WTC11 (cell line): Measurements from ENCODE around the gene TST.

ENCODE experiments used
- FOXK1 ChIP-seq: sonication (generic); formaldehyde crosslinking; IDR thresholded peaks from 2 replicates; pipeline ENCODE4 v1.8.0; 2022; ENCODE audit warnings: mild to moderate bottlenecking, moderate library complexity, missing genetic modification reagents
- MAX ChIP-seq: sonication (generic); formaldehyde crosslinking; IDR thresholded peaks from 2 replicates; pipeline ENCODE4 v1.8.0; 2022; ENCODE audit warnings: mild to moderate bottlenecking, missing genetic modification reagents
- TEAD4 ChIP-seq: sonication (generic); formaldehyde crosslinking; IDR thresholded peaks from 2 replicates; pipeline ENCODE4 v1.8.0; 2022; ENCODE audit warnings: mild to moderate bottlenecking, missing genetic modification reagents
- USF2 ChIP-seq: sonication (generic); formaldehyde crosslinking; IDR thresholded peaks from 2 replicates; pipeline ENCODE4 v1.8.1; 2023; ENCODE audit warnings: mild to moderate bottlenecking, missing genetic modification reagents, moderate library complexity
- ZNF121 ChIP-seq: sonication (generic); formaldehyde crosslinking; IDR thresholded peaks from 2 replicates; pipeline ENCODE4 v1.8.0; 2023; ENCODE audit warnings: missing genetic modification reagents
- ZNF232 ChIP-seq: sonication (generic); formaldehyde crosslinking; IDR thresholded peaks from 2 replicates; pipeline ENCODE4 v1.8.0; 2022; ENCODE audit warnings: mild to moderate bottlenecking, missing genetic modification reagents
- ZNF416 ChIP-seq: fragments of 250-450 bp; sonication (Bioruptor Pico); IDR thresholded peaks from 2 replicates; pipeline ENCODE4 v1.9.0; 2021; ENCODE audit warnings: mild to moderate bottlenecking, inconsistent platforms
- TF ChIP-seq, protein P1 (sequence below): fragments of 200-600 bp; IDR thresholded peaks from 2 replicates; pipeline ENCODE4 v1.8.0; 2022; ENCODE audit warnings: antibody characterized with exemption
- TF ChIP-seq, protein P2 (sequence below): fragments of 250-450 bp; sonication (Bioruptor Pico); IDR thresholded peaks from 2 replicates; pipeline ENCODE4 v2.1.2; 2022; ENCODE audit warnings: mild to moderate bottlenecking, moderate library complexity
- TF ChIP-seq, protein P3 (sequence below): sonication (generic); formaldehyde crosslinking; IDR thresholded peaks from 2 replicates; pipeline ENCODE4 v1.8.1; 2023; ENCODE audit warnings: mild to moderate bottlenecking, missing genetic modification reagents

- TF ChIP-seq ZNF416 (CRISPR knock-in tag) = no peak
- no peak for TF ChIP-seq MAX (CRISPR knock-in tag)
- TF ChIP-seq, protein P1, sequence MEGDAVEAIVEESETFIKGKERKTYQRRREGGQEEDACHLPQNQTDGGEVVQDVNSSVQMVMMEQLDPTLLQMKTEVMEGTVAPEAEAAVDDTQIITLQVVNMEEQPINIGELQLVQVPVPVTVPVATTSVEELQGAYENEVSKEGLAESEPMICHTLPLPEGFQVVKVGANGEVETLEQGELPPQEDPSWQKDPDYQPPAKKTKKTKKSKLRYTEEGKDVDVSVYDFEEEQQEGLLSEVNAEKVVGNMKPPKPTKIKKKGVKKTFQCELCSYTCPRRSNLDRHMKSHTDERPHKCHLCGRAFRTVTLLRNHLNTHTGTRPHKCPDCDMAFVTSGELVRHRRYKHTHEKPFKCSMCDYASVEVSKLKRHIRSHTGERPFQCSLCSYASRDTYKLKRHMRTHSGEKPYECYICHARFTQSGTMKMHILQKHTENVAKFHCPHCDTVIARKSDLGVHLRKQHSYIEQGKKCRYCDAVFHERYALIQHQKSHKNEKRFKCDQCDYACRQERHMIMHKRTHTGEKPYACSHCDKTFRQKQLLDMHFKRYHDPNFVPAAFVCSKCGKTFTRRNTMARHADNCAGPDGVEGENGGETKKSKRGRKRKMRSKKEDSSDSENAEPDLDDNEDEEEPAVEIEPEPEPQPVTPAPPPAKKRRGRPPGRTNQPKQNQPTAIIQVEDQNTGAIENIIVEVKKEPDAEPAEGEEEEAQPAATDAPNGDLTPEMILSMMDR = no peak
- TF ChIP-seq, protein P2, sequence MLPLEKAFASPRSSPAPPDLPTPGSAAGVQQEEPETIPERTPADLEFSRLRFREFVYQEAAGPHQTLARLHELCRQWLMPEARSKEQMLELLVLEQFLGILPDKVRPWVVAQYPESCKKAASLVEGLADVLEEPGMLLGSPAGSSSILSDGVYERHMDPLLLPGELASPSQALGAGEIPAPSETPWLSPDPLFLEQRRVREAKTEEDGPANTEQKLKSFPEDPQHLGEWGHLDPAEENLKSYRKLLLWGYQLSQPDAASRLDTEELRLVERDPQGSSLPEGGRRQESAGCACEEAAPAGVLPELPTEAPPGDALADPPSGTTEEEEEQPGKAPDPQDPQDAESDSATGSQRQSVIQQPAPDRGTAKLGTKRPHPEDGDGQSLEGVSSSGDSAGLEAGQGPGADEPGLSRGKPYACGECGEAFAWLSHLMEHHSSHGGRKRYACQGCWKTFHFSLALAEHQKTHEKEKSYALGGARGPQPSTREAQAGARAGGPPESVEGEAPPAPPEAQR (CRISPR knock-in tag) = no peak
- no peak for TF ChIP-seq FOXK1 (CRISPR knock-in tag)
- TF ChIP-seq, protein P3, sequence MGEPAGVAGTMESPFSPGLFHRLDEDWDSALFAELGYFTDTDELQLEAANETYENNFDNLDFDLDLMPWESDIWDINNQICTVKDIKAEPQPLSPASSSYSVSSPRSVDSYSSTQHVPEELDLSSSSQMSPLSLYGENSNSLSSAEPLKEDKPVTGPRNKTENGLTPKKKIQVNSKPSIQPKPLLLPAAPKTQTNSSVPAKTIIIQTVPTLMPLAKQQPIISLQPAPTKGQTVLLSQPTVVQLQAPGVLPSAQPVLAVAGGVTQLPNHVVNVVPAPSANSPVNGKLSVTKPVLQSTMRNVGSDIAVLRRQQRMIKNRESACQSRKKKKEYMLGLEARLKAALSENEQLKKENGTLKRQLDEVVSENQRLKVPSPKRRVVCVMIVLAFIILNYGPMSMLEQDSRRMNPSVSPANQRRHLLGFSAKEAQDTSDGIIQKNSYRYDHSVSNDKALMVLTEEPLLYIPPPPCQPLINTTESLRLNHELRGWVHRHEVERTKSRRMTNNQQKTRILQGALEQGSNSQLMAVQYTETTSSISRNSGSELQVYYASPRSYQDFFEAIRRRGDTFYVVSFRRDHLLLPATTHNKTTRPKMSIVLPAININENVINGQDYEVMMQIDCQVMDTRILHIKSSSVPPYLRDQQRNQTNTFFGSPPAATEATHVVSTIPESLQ (CRISPR knock-in tag) = no peak
- no peak for TF ChIP-seq ZNF121
- no peak for TF ChIP-seq ZNF232 (CRISPR knock-in tag)
- TF ChIP-seq TEAD4 = no peak
- TF ChIP-seq USF2 (CRISPR knock-in tag) = no peak
These were observed 38.0 kb upstream of the TST start for GRCh38 chr22:37057226-37057625.
